Measurements from ENCODE around the gene RGS3.

RGS3 gene

DNA sequence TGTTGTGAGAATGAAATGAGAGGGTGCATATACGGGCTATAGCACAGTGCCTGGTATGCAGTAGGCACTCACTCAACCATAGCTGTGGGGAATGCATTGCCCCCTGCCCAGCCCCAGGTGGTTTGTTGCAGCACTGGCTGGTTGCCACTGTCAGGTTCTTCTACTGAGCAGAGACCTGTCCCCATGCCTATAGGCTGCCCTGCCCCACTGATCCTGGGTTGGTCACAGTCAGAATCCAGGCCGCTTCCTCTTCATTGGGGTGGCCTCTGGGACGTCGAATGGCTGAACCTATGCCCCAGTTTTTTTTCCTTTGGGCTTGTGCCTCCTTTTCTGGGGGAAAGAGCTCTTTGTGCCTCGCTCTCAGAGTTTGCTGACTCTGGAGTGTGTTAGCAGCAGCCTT lies 74.6 kb downstream of the RGS3 start:
- no peak overlapping the region for H4K91ac ChIP-seq (ENCODE audit: low read length)
- no peak overlapping the region for H3K14ac ChIP-seq (ENCODE audit: low read length in 2 of 2)
- no peak for DNase-seq
- H3K79me1 ChIP-seq (replicated peaks; ENCODE audit: low read length, poor library complexity, severe bottlenecking): no peaks in the 10 kb centered on the region
- H3K4me3 ChIP-seq (ENCODE audit: insufficient read depth in 1 of 2, low read depth in 1 of 2, low read length in 2 of 2): no peak overlapping the region
- H3K4me1 ChIP-seq (ENCODE audit: control insufficient read depth, insufficient read depth, low read depth, low read length): peaks cover 9% of the 10 kb centered on the region
- no peak overlapping the region for H2BK15ac ChIP-seq (ENCODE audit: low read depth, poor library complexity, severe bottlenecking)
- H3K4me2 ChIP-seq (ENCODE audit: low read length, poor library complexity, severe bottlenecking): no peak overlapping the region
- H3K18ac ChIP-seq (ENCODE audit: low read depth in 1 of 2, low read length in 2 of 2): no peak overlapping the region
- no peak overlapping the region for H3K4ac ChIP-seq (ENCODE audit: low read depth in 1 of 2, low read length in 2 of 2)
- H2BK12ac ChIP-seq (ENCODE audit: low read length in 2 of 2): no peak overlapping the region
- no peak overlapping the region for H2AK5ac ChIP-seq (ENCODE audit: low read length, severe bottlenecking)
- no peak overlapping the region for H4K8ac ChIP-seq (ENCODE audit: low read length)
- no peak overlapping the region for H2BK5ac ChIP-seq (ENCODE audit: low read depth, low read length, poor library complexity, severe bottlenecking)
- H3K9me3 ChIP-seq (ENCODE audit: control insufficient read depth, low read length): no peaks in the 10 kb centered on the region
- H3K36me3 ChIP-seq (ENCODE audit: control insufficient read depth in 1 of 2, insufficient read depth in 2 of 2, low read depth in 1 of 2, low read length in 2 of 2): peaks cover 0 to 31% of the 10 kb centered on the region in 2 experiments
- H2AFZ ChIP-seq (ENCODE audit: low read depth, low read length): no peak overlapping the region
- H3K27ac ChIP-seq (ENCODE audit: low read length, poor library complexity, severe bottlenecking): no peak overlapping the region
- H3K23ac ChIP-seq (ENCODE audit: low read length in 2 of 2): no peak overlapping the region
- H3K27me3 ChIP-seq (ENCODE audit: control insufficient read depth in 1 of 2, insufficient read depth in 1 of 2, low read length in 2 of 2): peaks cover 0 to 11% of the 10 kb centered on the region in 2 experiments
- H2BK120ac ChIP-seq (ENCODE audit: low read depth, low read length): no peak overlapping the region
- 94% methylated on average over 5 of the region's 5 CpGs for WGBS
- H3K9ac ChIP-seq (ENCODE audit: low read length): no peak overlapping the region

- H3K9me3 ChIP-seq (ENCODE audit: control insufficient read depth, low read length): no peaks in the 10 kb centered on the region
- H3K4me1 ChIP-seq (ENCODE audit: control insufficient read depth, insufficient read depth, low read depth, low read length): peaks cover 9% of the 10 kb centered on the region
- H3K4me3 ChIP-seq (ENCODE audit: insufficient read depth in 1 of 2, low read depth in 1 of 2, low read length in 2 of 2): no peak overlapping the region
- no peak overlapping the region for H3K23ac ChIP-seq (ENCODE audit: low read length in 2 of 2)
- H3K18ac ChIP-seq (ENCODE audit: low read depth in 1 of 2, low read length in 2 of 2): no peak overlapping the region
- H3K14ac ChIP-seq (ENCODE audit: low read length in 2 of 2): no peak overlapping the region
- DNase-seq: no peak
- peaks cover 0 to 18% of the 10 kb centered on the region in 2 experiments for H3K27me3 ChIP-seq (ENCODE audit: control insufficient read depth in 1 of 2, insufficient read depth in 1 of 2, low read length in 2 of 2)
- H3K79me1 ChIP-seq (replicated peaks; ENCODE audit: low read length, poor library complexity, severe bottlenecking): no peaks in the 10 kb centered on the region
- no peak overlapping the region for H2AFZ ChIP-seq (ENCODE audit: low read depth, low read length)
- H2BK5ac ChIP-seq (ENCODE audit: low read depth, low read length, poor library complexity, severe bottlenecking): no peak overlapping the region
- H3K36me3 ChIP-seq (ENCODE audit: control insufficient read depth in 1 of 2, insufficient read depth in 2 of 2, low read depth in 1 of 2, low read length in 2 of 2): peaks cover 0 to 34% of the 10 kb centered on the region in 2 experiments
- peak overlapping the region; percentile 60 for H2BK15ac ChIP-seq (ENCODE audit: low read depth, poor library complexity, severe bottlenecking)
- no peak overlapping the region for H3K27ac ChIP-seq (ENCODE audit: low read length, poor library complexity, severe bottlenecking)
- no peak overlapping the region for H3K9ac ChIP-seq (ENCODE audit: low read length)
- H4K8ac ChIP-seq (ENCODE audit: low read length): no peak overlapping the region
- H2BK120ac ChIP-seq (ENCODE audit: low read depth, low read length): no peak overlapping the region
- no peak overlapping the region for H3K4me2 ChIP-seq (ENCODE audit: low read length, poor library complexity, severe bottlenecking)
- no peak overlapping the region for H4K91ac ChIP-seq (ENCODE audit: low read length)
- no peak overlapping the region for H2BK12ac ChIP-seq (ENCODE audit: low read length in 2 of 2)
- WGBS: 98% methylated on average over 14 of the region's 14 CpGs
- H2AK5ac ChIP-seq (ENCODE audit: low read length, severe bottlenecking): no peak overlapping the region
- no peak overlapping the region for H3K4ac ChIP-seq (ENCODE audit: low read depth in 1 of 2, low read length in 2 of 2)
Measured at GRCh38 chr9:113538701-113539430, 75.3 kb downstream of the RGS3 start.

DNA sequence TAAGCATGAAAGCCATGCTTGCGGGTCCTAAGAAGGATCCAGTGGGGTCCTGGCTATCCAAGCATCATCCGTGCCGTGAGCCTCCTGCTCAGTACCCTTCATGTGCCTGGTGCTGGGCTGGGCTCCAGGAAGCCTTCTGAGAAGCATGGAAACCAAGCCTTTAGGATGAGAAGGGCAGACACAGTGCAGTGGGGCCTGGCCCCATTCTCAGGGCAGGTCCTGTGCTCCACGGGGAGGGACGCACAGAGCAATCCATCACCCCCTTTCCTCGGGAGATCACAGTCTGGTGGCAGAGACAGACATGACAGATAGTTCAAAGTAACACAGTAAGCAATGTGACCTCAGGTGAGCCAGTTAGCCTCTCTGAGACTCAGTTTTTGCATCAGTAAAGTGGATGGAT lies 76.9 kb downstream of the RGS3 start:
- Histone ChIP-seq H4K91ac (ENCODE audit: low read length) (no peak overlapping the region), H3K79me1 (replicated peaks; ENCODE audit: low read length, poor library complexity, severe bottlenecking) (no peaks in the 10 kb centered on the region), H3K4ac (ENCODE audit: low read depth in 1 of 2, low read length in 2 of 2) (no peak overlapping the region), H3K4me1 (ENCODE audit: control insufficient read depth, insufficient read depth, low read depth, low read length) (peaks cover 9% of the 10 kb centered on the region), H2BK120ac (ENCODE audit: low read depth, low read length) (no peak overlapping the region), H2BK15ac (ENCODE audit: low read depth, poor library complexity, severe bottlenecking) (no peak overlapping the region), H2AK5ac (ENCODE audit: low read length, severe bottlenecking) (no peak overlapping the region), H3K4me2 (ENCODE audit: low read length, poor library complexity, severe bottlenecking) (no peak overlapping the region), H3K36me3 (ENCODE audit: control insufficient read depth in 1 of 2, insufficient read depth in 2 of 2, low read depth in 1 of 2, low read length in 2 of 2) (peaks cover 0 to 34% of the 10 kb centered on the region in 2 experiments), H4K8ac (ENCODE audit: low read length) (peak overlapping the region; percentile 52), H2AFZ (ENCODE audit: low read depth, low read length) (no peak overlapping the region), H3K4me3 (ENCODE audit: insufficient read depth in 1 of 2, low read depth in 1 of 2, low read length in 2 of 2) (no peak overlapping the region), H3K14ac (ENCODE audit: low read length in 2 of 2) (no peak overlapping the region), H3K9me3 (ENCODE audit: control insufficient read depth, low read length) (no peaks in the 10 kb centered on the region), H2BK12ac (ENCODE audit: low read length in 2 of 2) (no peak overlapping the region), H3K9ac (ENCODE audit: low read length) (no peak overlapping the region), H3K23ac (ENCODE audit: low read length in 2 of 2) (peak overlapping the region in 1 of 2 experiments; percentile 75), H2BK5ac (ENCODE audit: low read depth, low read length, poor library complexity, severe bottlenecking) (no peak overlapping the region), H3K27ac (ENCODE audit: low read length, poor library complexity, severe bottlenecking) (no peak overlapping the region), H3K18ac (ENCODE audit: low read depth in 1 of 2, low read length in 2 of 2) (no peak overlapping the region), H3K27me3 (ENCODE audit: control insufficient read depth in 1 of 2, insufficient read depth in 1 of 2, low read length in 2 of 2) (peaks cover 0 to 26% of the 10 kb centered on the region in 2 experiments)
- WGBS: 92% methylated on average over 6 of the region's 6 CpGs
- no peak for DNase-seq

DNA sequence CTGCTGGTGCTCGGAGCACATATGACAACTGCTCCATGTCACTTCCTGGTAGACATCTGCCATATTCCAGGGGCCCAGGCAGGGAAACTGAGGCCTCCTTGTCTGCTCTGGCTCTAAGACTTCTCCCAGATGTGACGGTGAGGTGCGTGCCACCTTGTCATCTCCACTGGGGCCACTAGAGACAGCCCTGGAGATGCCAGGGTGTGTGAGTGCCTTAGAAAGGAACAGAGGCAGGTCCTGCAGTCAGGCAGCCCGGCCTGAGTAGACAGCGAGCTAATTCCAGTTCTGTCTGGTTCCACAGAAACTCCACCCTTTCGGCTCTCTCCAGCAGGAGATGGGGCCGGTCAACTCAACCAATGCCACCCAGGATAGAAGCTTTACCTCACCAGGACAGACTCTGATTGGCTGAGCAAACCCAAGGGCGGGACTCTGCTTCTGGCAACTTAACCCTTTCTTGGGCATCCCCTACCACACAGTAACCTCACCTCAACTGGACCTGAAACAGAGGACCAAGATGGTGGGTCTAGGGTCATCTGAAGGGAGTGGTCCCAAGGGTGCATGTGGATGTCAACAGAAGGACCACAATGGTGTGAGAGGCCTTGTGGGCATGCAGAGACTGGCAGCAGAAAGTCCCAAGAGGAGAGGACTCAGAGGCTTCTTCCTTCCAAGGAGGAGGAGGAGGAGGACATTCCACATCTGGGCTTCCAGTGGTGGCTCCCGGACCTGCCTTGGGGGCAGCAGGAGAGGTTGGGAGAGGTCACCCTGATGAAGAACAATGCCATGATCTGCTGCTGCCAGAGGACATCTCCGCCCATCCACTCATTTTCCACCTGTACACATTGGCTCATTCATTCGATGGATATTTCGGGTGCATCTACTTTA lies 77.7 kb downstream of the RGS3 start:
- no peak overlapping the region for H3K4me2 ChIP-seq (ENCODE audit: low read length, poor library complexity, severe bottlenecking)
- H2BK12ac ChIP-seq (ENCODE audit: low read length in 2 of 2): no peak overlapping the region
- H3K23ac ChIP-seq (ENCODE audit: low read length in 2 of 2): no peak overlapping the region
- no peak overlapping the region for H3K4me3 ChIP-seq (ENCODE audit: insufficient read depth in 1 of 2, low read depth in 1 of 2, low read length in 2 of 2)
- peak overlapping the region; percentile 7 to 23 for H3K18ac ChIP-seq (ENCODE audit: low read depth in 1 of 2, low read length in 2 of 2)
- peak overlapping the region; percentile 21 for H4K91ac ChIP-seq (ENCODE audit: low read length)
- 56% methylated on average over 10 of the region's 12 CpGs for WGBS
- no peaks in the 10 kb centered on the region for H3K79me1 ChIP-seq (replicated peaks; ENCODE audit: low read length, poor library complexity, severe bottlenecking)
- H2AK5ac ChIP-seq (ENCODE audit: low read length, severe bottlenecking): no peak overlapping the region
- H3K14ac ChIP-seq (ENCODE audit: low read length in 2 of 2): no peak overlapping the region
- no peaks in the 10 kb centered on the region for H3K9me3 ChIP-seq (ENCODE audit: control insufficient read depth, low read length)
- peaks cover 5% of the 10 kb centered on the region for H3K4me1 ChIP-seq (ENCODE audit: control insufficient read depth, insufficient read depth, low read depth, low read length)
- H4K8ac ChIP-seq (ENCODE audit: low read length): no peak overlapping the region
- H3K27ac ChIP-seq (ENCODE audit: low read length, poor library complexity, severe bottlenecking): no peak overlapping the region
- no peak overlapping the region for H2BK5ac ChIP-seq (ENCODE audit: low read depth, low read length, poor library complexity, severe bottlenecking)
- no peak overlapping the region for H2BK15ac ChIP-seq (ENCODE audit: low read depth, poor library complexity, severe bottlenecking)
- peak; percentile 76 for DNase-seq
- peaks cover 0 to 34% of the 10 kb centered on the region in 2 experiments for H3K36me3 ChIP-seq (ENCODE audit: control insufficient read depth in 1 of 2, insufficient read depth in 2 of 2, low read depth in 1 of 2, low read length in 2 of 2)
- no peak overlapping the region for H2BK120ac ChIP-seq (ENCODE audit: low read depth, low read length)
- H2AFZ ChIP-seq (ENCODE audit: low read depth, low read length): no peak overlapping the region
- H3K27me3 ChIP-seq (ENCODE audit: control insufficient read depth in 1 of 2, insufficient read depth in 1 of 2, low read length in 2 of 2): peaks cover 0 to 33% of the 10 kb centered on the region in 2 experiments
- peak overlapping the region in 1 of 2 experiments; percentile 0 for H3K4ac ChIP-seq (ENCODE audit: low read depth in 1 of 2, low read length in 2 of 2)
- no peak overlapping the region for H3K9ac ChIP-seq (ENCODE audit: low read length)

All from mesenchymal stem cell (in vitro differentiated cells and primary cell).